Transverse colon (tissue), 4 donors: ENCODE measurements around the gene MICAL2. TPM values are rescaled to one million over a fixed set of nuclear protein-coding genes. Genes with fewer than 3 reads are reported as not detected.

Source experiments
- DNase-seq: peaks from one replicate; pipeline ENCODE4 v3.0.0-alpha.2; 2019
- H3K27ac ChIP-seq, 4 donors: fragments of 200-600 bp; sonication (generic); 2 replicates each; pipeline ENCODE4 v1.5.1; 2016 to 2018; ENCODE audit warnings: inconsistent platforms in 4 of 4
- H3K27me3 ChIP-seq: fragments of 200-600 bp; sonication (generic); 2 replicates; pipeline ENCODE4 v1.5.1; 2017; ENCODE audit warnings: inconsistent platforms
- H3K36me3 ChIP-seq, 4 donors: fragments of 200-600 bp; sonication (generic); 2 replicates each; pipeline ENCODE4 v1.5.1; 2017 to 2019; ENCODE audit warnings: inconsistent platforms in 4 of 4
- H3K4me1 ChIP-seq, 4 donors: fragments of 200-600 bp; sonication (generic); 2 replicates each; pipeline ENCODE4 v1.5.1; 2017 to 2020; ENCODE audit warnings: inconsistent platforms in 4 of 4
- H3K4me3 ChIP-seq, 4 donors: fragments of 200-600 bp; sonication (generic); 1 replicate in 1 of 4; 2 replicates in 3 of 4; pipeline versions ENCODE4 v1.5.1 to v1.6.1; 2017 to 2019; ENCODE audit warnings: inconsistent platforms in 4 of 4
- H3K9me3 ChIP-seq, 2 donors: fragments of 200-600 bp; sonication (generic); 2 replicates each; pipeline ENCODE4 v1.5.1; 2017 to 2019; ENCODE audit warnings: inconsistent platforms in 2 of 2
- CTCF ChIP-seq, 5 experiments: fragments of 200-600 bp in 3 of 5; fragments of 450-650 bp in 2 of 5; sonication (generic) in 3 of 5; IDR thresholded peaks; 1 replicate in 2 of 5; 2 replicates in 3 of 5; pipeline ENCODE4 v1.5.1; 2016 to 2017; ENCODE audit warnings: antibody characterized with exemption in 5 of 5, inconsistent platforms in 3 of 5, mild to moderate bottlenecking in 2 of 5, moderate library complexity in 1 of 5
- EP300 ChIP-seq: sonication (generic); formaldehyde crosslinking; IDR thresholded peaks from one replicate; pipeline ENCODE4 v1.6.1; 2017; ENCODE audit warnings: antibody characterized with exemption, low read depth
- POLR2A ChIP-seq: fragments of 450-650 bp; IDR thresholded peaks from one replicate; pipeline ENCODE4 v1.6.1; 2016; ENCODE audit warnings: antibody characterized with exemption, mild to moderate bottlenecking, moderate library complexity
- POLR2AphosphoS5 ChIP-seq, 3 donors: sonication (generic); formaldehyde crosslinking; IDR thresholded peaks; one replicate each; pipeline ENCODE4 v1.6.1; 2016; ENCODE audit warnings: antibody characterized with exemption in 3 of 3
- WGBS, 2 donors: methylation state at CpG; one replicate each; pipeline ENCODE4 v1.1.5; 2018; ENCODE audit warnings: low coverage in 1 of 2; 5-methylcytosine and 5-hydroxymethylcytosine counted together
- in situ Hi-C, 4 donors: fragments of 200-750 bp; cut with MboI; loops; one replicate each; pipeline versions ENCODE4 v1.15.0 to v1.15.1; 2017; ENCODE audit warnings: low sequenced_read_pairs in 3 of 4, low pct_ligation_motif_present in 1 of 4, low pct_unique_long_range_greater_than_20kb in 1 of 4
- intact Hi-C: fragments of 100-400 bp; cut with DNase I; formaldehyde crosslinking; loops from one replicate; pipeline ENCODE4 v1.15.1; 2023; ENCODE audit warnings: low total_unique reads
- total RNA-seq, 4 donors: library from RNA; depleted of rRNA; stranded (reverse); fragments of >200 nt; gene quantifications; one replicate each; pipeline ENCODE4 v1.1.0, GENCODE V29; 2016

MICAL2 gene
- total RNA-seq, 4 donors from 2014 or later: 309 to 483 (median 316) TPM

GRCh38 chr11:12271241-12271640 is 160.9 kb downstream of the MICAL2 start:
- Histone ChIP-seq H3K9me3 (no peaks in the 10 kb centered on the region), H3K27ac (no peak overlapping the region), H3K27me3 (no peaks in the 10 kb centered on the region), H3K4me1 (peaks cover 0 to 19% (median 12%) of the 10 kb centered on the region in 4 donors), H3K36me3 (no peaks in the 10 kb centered on the region), H3K4me3 (no peak overlapping the region)
- in situ Hi-C loops: loop anchor here in 1 of 4 donors (25.0 kb wide), 1 partner anchor 459 kb away; no protein-coding TSS in a partner anchor
- TF ChIP-seq EP300: no peak
- TF ChIP-seq POLR2A: no peak
- TF ChIP-seq CTCF (IDR thresholded peaks at IDR 0.05): no peak
- TF ChIP-seq POLR2AphosphoS5 (IDR thresholded peaks at IDR 0.05): no peak
- 78% methylated on average over 4 of the region's 4 CpGs; no CpG with 5 or more reads in 1 of the 2 donors for WGBS, 2 donors
- no peak for DNase-seq
- intact Hi-C loops: loop anchor here (10.0 kb wide), 1 partner anchor 466 kb away; no protein-coding TSS in a partner anchor

- Histone ChIP-seq H3K36me3 (no peaks in the 10 kb centered on the region), H3K9me3 (no peaks in the 10 kb centered on the region), H3K4me3 (no peak overlapping the region), H3K27ac (no peak overlapping the region), H3K4me1 (peaks cover 0 to 19% (median 12%) of the 10 kb centered on the region in 4 donors), H3K27me3 (no peaks in the 10 kb centered on the region)
- in situ Hi-C loops (loop anchor here in 1 of 4 donors (25.0 kb wide), 1 partner anchor 460 kb away; no protein-coding TSS in a partner anchor), intact Hi-C loops (loop anchor here (10.0 kb wide), 1 partner anchor 467 kb away; no protein-coding TSS in a partner anchor)
- TF ChIP-seq POLR2A (no peak), EP300 (no peak), CTCF (IDR thresholded peaks at IDR 0.05) (no peak), POLR2AphosphoS5 (IDR thresholded peaks at IDR 0.05) (no peak)
- WGBS, 2 donors: 82% methylated on average over 6 of the region's 6 CpGs; no CpG with 5 or more reads in 1 of the 2 donors
- no peak for DNase-seq
Observed at GRCh38 chr11:12271826-12272366, 161.5 kb downstream of the MICAL2 start.

- Histone ChIP-seq H3K27me3 (no peaks in the 10 kb centered on the region), H3K27ac (no peak overlapping the region), H3K4me1 (peaks cover 0 to 19% (median 12%) of the 10 kb centered on the region in 4 donors), H3K4me3 (no peak overlapping the region), H3K36me3 (no peaks in the 10 kb centered on the region), H3K9me3 (no peaks in the 10 kb centered on the region)
- in situ Hi-C loops (loop anchor here in 1 of 4 donors (25.0 kb wide), 1 partner anchor 461 kb away; no protein-coding TSS in a partner anchor), intact Hi-C loops (loop anchor here (10.0 kb wide), 1 partner anchor 468 kb away; no protein-coding TSS in a partner anchor)
- TF ChIP-seq CTCF (IDR thresholded peaks at IDR 0.05) (no peak), POLR2A (no peak), EP300 (no peak), POLR2AphosphoS5 (IDR thresholded peaks at IDR 0.05) (no peak)
- DNase-seq: no peak
- WGBS, 2 donors: 87 to 90% methylated on average over 7 to 15 of the region's 15 CpGs
Observed at GRCh38 chr11:12272821-12273617, 162.6 kb downstream of the MICAL2 start.

GRCh38 chr11:12273618-12273995 is 163.2 kb downstream of the MICAL2 start:
- H3K36me3 ChIP-seq: no peaks in the 10 kb centered on the region
- DNase-seq: no peak
- TF ChIP-seq POLR2A: no peak
- TF ChIP-seq POLR2AphosphoS5 (IDR thresholded peaks at IDR 0.05): no peak
- no peak for TF ChIP-seq CTCF (IDR thresholded peaks at IDR 0.05)
- TF ChIP-seq EP300: no peak
- no peaks in the 10 kb centered on the region for H3K27me3 ChIP-seq
- intact Hi-C loops: loop anchor here (10.0 kb wide), 1 partner anchor 469 kb away; no protein-coding TSS in a partner anchor
- no peak overlapping the region for H3K27ac ChIP-seq
- no peaks in the 10 kb centered on the region for H3K9me3 ChIP-seq
- peaks cover 0 to 19% (median 12%) of the 10 kb centered on the region in 4 donors for H3K4me1 ChIP-seq
- in situ Hi-C loops: loop anchor here in 1 of 4 donors (25.0 kb wide), 1 partner anchor 461 kb away; no protein-coding TSS in a partner anchor
- H3K4me3 ChIP-seq: no peak overlapping the region
- WGBS, 2 donors: 81 to 100% methylated on average over 1 to 2 of the region's 2 CpGs
